HCEC 1CT (cell line): ENCODE results near the gene MTFR1L.

ENCODE experiments used
- DNase-seq: peaks from one replicate; pipeline ENCODE4 v3.0.0-alpha.2; 2017

Gene MTFR1L

DNA sequence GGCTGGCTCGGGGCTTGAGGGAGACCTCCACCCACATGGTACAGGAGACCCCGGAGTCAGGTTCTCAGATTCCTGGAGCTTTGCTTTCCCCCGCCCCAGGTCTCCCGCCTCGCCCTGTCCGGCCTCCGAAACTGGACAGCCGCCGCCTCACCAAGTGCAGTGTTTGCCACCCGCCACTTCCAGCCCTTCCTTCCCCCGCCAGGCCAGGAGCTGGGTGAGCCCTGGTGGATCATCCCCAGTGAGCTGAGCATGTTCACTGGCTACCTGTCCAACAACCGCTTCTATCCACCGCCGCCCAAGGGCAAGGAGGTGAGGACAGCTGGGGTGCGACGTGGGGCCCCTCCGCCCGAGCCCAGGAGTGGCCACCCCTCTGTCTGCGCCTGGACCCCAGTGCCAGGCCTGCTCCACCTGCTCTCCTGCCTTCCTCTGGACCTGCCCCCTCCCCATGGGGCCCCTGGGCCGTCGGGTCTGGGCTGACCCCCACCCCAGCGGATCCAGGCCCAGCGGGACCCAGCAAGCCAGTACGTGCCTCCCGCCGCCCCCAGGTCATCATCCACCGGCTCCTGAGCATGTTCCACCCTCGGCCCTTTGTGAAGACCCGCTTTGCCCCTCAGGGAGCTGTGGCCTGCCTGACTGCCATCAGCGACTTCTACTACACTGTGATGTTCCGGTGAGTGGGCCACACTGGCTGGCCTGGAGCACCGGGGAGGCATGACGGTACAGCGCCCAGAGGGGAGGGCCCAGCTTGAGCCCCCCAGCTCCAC is 11.1 kb upstream of the MTFR1L start:
- no peak for DNase-seq

DNA sequence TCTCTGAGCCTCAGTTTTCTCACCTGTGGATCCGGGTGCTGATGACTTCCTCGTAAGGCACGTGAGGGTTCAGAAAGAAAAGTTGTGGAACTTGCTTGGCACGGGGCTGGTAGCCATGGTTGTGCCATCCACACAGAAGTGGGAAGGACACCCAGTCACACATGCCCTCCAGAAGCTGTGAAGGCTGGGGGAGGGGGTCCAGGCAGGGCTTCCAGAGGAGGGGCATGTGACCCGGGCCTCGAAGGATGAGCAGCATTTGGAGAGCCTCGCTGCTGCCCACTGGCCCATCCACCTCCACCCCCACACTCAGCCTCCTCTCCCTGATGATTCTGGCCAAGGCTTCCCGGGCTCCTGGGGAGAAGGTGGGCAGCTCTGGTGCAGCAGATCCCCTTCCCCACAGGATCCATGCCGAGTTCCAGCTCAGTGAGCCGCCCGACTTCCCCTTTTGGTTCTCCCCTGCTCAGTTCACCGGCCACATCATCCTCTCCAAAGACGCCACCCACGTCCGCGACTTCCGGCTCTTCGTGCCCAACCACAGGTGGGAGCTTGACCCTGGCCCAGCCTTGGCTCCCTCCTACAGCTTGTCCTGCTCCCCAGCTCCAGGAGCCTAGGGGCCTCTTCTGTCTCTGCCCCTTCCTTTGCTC is 10.3 kb upstream of the MTFR1L start:
- no peak for DNase-seq

DNA sequence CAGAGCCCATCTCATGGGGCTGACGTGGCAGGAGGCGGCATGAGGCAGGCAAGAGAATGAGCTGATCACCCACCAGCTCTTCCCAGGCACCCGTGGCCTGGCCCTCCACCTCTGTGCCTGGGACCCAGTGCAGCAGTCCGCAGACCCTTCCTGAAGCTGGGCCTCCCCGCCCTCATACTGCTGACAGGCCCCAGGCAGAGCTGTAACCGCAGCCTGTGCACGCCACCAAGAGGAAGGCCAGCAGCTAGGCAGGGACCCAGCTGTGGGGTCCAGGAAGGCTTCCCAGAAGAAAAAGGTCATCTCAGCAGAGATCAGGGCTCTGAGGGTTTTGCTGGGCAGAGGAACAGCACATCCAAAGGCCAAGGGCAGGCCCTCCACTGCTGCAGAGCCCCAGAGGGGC is 9.8 kb upstream of the MTFR1L start:
- DNase-seq = no peak

DNA sequence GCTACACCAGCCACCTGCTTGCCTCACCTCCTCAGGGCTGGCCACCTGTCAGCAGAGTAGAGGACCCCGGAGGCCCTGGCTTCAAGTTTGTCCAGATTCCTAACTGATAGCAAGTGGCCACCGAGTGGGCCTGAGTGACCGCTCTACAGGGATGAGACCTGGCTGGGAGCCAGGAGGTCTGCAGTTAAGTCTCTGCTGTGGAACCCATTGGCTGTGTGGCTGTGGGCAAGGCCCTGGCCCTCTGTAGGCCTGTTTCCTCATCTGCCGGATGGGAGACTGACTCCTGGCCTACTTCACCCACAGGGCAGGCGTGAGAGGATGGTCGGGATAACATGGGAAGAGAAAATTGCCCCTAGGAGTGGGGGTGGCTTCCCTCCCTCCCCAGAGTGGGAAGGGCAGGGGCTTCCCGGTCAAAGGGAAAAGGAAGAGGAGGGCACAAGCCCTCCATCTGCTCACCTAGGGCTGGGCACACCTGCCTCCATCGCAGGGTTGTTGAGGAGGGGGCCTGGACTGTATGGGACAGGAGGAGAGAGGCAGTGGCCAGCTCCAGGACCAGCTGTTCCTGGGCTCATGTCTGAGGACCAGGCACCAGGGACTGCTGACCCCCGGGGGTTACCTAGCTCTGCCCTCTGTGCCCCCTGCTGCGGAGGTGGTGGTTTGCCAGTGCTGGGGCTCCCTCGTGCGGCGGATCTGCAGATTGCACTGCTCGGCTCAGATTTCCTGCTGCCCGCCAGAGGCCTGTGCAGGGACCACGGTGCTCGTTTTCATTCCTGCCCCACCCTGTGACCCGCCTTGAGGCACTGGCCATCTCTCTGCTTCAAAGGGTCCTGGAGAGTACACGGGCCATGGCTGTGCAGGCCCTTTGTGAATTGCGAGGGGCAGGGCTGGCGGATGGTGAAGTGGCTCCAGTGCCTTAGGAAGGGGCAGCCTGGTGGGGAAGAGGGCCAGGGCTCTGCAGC is 9.1 kb upstream of the MTFR1L start:
- peak; percentile 13 for DNase-seq

DNA sequence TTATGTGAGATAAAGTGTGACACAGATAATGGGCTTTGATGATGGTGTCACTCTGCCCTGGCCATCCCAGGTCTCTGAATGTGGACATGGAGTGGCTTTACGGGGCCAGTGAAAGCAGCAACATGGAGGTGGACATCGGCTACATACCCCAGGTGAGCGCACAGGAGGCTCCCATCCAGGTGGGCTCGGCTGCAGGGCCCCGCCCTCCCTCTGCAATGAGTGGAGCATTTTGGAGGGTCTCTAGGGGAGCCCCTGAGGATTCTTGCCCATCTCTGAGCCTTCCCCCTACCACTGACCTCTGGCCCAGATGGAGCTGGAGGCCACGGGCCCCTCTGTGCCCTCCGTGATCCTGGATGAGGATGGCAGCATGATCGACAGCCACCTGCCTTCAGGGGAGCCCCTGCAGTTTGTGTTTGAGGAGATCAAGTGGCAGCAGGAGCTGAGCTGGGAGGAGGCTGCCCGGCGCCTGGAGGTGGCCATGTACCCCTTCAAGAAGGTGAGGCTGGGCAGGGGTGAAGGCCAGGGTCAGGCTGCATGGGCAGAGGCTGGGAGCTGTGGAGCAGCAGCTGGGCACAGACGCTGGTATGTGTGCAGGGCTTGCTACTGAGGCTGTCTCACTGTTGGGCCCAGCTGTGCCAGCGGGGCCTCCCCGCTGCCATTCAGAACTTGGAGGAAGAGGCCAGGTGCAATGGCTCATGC is 8.2 kb upstream of the MTFR1L start:
- no peak for DNase-seq

DNA sequence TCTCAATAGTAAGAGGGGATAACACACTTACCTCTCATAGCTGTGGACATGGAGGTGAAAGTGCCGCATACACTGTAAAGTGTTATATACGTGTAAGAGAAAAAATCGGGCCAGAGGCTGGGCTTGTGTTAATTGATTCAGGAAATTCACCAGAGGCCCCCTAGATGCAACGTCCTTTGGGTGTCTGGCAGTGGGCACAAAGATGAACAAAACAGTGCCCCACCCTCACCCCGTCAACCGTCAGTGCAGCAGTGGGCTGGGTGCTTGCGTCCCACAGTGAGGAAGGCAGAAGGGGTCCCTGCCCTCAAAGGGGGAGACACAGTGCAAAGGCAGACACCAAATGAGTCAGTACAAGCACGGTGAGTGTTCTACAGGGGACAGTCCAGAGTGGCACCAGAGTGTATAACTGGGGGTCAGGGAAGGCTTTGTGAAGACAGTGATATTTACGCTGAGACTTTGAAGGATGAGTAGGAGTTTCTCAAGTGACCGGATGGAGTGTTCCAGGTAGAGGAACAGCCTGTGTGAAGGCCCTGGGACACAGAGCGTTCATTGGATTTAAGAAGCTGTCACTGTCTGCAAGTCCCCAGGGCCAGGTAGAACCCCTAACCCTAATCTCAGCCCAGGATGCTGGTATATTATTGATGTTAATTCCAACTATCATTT is 6.6 kb upstream of the MTFR1L start:
- DNase-seq = no peak

DNA sequence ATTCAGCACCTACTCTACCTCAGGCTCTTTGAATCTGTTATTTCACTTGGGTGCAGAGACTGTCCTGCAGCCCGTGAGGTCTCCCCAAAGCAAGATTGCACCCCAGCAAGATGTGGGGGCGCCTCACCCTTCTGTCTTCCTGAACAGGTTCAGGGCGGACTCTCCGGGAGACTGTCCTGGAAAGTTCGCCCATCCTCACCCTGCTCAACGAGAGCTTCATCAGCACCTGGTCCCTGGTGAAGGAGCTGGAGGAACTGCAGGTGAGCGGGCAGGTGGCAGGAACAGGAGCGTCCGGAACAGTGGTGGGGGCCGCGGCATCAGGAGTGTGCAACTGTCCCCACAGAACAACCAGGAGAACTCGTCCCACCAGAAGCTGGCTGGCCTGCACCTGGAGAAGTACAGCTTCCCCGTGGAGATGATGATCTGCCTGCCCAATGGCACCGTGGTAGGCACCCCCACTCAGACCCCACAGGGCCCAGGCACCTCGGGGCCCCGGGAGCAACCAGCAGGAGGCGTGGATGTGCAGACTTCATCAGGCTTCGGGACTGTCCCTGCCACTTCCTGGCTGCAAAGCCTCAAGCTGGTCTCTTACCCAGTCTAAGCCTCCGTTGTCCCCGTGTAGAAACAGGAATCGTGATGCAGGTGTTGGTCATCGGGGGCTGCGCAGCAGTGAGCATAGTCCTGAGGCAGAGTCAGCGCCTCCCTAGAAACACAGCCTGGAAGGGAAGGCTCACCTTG is 5.9 kb upstream of the MTFR1L start:
- no peak for DNase-seq

DNA sequence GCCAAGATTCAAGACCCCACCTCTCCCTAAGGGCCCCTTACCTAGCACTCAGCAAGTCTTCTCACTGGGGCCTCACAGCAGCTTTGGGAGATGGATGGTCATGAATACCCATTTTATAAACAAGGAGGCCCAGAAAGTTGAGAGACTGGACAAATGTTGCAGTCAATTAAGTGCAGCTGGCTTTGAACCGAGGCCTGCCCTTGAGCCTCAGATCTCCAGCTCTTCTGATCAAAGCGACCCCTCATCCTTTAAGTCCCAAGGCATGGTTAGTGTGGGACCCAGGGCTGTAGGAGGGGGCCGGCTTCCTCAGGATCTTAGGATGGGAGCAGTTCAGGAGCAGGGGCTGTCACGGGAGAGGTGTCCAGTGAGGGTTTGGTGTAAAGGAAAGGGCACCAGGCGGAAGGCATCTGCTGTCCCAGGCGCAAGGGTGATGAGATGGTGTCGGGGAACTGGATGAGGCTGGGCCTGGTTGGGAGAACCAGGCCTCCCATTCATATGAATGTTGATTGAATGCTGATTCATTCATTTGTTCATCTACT is 5.1 kb upstream of the MTFR1L start:
- no peak for DNase-seq

DNA sequence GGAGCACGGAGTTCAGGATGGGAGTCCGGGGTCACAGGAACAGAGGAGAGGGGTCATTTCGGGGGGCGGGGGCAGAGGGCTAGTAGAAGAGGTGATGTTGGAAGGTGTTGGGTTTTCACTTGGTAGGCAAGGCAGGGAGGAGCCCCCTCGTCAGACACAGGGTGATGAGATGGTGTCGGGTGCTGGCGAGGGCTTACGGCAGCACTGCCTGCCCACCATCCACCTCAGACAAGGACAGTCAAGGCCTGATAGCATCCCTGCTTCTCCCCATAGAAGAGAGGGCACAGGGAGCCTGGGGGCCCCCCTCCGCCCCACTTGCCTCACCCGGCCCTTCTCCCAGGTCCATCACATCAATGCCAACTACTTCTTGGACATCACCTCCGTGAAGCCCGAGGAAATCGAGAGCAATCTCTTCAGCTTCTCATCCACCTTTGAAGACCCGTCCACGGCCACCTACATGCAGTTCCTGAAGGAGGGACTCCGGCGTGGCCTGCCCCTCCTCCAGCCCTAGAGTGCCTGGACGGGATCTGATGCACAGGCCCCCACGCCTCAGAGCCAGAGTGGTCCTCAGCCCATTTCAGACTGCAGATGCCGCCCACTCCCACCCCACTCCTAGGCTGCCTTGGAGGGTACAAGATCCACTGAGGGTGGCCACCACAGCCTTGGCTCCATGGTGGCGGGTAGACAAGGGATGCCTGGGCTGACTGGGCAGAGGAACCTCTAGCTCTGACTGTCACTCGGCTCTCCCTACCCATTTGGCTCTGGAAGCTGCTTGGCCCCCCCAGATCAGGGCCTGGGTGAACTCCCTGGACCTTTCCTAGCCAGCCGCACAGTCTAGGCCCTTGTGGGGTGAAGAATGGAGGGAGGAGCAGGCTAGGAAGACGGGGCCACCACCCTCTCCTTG is 4.3 kb upstream of the MTFR1L start:
- DNase-seq = no peak

DNA sequence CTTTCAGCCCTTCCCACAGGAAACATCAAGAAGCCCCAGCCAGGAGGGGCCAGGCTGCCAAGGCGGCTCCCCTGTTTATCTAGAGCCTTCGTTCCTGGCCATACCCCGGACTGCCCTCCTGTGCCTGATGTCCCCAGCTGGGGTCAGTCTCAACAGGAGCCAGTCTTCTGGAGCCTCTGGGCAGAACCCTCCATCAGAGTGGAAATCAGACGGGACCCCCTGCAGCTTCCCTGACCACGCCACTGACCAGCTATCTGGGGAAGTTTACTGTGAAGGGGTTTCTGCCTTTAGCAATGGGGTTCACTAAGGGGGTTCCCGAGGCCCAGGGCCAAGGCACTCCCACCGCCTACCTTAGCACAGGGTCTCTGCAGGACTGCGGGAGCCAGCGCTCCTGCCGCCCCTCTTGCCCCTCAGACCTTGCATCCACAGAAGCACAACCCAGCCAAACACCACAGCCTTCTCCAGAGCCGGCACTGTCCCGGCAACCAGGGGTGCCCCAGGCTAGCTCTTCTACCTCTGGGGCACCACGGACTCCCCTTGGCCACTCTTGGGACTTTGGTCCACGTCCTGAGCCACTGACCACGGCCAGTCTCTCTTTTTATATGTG is 3.5 kb upstream of the MTFR1L start:
- no peak for DNase-seq

DNA sequence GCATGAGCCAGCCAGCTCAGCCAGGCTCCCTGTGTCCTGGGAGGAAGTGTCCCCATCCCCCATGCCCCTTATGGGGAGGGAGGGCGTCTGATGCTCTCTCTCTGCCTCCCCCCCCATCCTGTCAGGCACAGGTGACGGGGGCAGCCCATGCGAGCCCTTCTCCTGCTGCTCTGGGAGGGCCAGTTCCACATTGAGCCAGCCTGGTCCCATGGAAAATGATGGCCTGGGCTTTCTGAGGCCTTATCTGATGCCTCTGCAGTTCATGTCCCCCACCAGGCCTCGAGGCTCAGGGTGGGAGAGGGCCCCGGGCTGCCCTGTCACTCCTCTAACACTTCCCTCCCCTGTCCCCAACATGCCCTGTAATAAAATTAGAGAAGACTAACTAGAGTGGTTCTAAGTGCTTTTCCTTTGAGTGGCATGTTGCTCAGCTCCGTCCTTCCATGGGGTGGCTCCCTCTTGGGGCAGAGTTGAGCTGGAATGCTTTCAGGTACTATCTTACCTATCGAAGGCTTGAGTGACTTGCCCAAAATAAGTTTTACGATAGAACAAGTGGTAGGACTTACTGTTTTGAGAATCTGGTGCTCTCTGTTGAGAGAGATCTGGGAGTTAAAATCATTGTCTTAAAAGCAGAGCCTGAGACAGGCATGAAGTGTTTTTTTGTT is 1.8 kb upstream of the MTFR1L start:
- DNase-seq = no peak

DNA sequence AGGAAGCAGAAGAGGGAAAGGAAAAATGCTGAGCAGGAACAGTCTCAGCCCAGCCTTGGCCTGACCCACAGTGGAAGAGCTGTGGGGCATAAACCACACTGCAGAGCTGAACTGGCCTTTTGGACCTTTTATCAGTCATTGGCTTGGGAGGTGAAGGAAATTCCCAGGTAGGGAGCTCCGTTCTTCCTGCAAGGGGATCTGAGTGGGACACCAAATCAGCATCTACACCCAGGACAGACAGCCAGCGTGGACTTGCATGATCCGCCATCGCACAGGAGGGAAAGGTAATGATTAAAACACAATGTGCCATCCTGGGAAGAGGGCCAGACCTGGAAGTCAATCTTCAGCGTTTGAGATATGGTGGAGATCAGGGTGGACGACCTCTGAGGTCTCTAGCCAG is 1.2 kb upstream of the MTFR1L start:
- DNase-seq = no peak

DNA sequence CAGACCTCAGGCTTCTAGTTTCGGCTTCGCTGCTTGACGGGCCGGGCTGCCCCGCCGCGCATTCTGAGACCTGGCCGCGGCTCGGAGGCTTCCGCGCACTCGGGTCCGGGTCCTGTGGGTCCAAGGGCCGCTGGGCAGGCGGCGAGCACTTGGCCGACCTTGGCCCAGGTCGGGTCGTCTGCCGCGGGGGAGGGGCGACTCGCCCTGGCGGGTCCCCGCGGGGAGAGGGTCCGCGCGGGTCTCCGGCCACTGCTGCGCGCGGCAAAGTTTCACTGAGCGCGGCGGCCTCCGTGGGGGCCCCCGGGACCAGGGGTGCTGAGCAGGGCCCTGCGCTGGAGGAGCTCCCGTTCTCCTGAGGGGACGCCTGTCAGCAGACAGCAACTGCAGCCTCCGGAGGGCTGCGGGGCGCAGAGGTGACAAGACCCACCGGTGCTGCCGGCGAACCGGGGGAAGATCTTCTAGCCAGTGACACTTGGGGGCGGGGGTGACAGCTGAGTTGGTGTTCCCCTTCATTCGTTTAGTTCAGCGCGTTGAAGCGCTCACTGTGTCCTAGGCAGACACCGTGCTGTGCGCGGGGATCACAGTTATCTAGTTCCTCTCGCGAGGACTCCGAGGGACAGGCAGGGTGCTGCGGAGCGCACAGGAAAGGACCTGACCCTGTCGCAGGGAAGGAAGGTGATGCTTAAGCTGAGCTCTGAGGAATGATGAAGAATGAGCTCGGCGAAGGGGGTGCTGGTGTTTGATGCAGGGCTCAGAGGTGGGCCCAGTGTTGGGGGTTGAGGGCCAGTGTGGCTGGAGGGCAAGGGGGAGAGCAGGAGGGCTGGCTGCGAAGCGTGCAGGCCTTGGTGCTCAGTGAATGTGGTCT is 725 bp downstream of the MTFR1L start:
- DNase-seq = peak; percentile 44

DNA sequence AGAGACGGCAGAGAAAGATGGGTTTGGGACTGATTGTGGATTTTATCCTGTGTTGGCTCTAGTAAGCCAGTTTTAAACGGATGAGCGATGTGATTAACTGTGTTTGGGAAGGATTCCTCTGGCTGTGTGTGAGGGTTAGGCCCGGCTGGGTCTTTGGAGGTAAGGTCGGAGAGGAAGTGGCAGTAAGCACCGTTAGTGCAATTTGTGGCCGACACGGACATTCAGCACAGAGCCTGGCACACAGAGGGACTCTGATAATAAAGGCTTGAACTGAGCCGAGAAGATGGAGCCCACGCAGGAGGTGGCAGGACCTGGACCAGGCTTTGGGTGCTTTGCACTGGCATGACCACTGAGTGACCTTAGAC is 1.3 kb downstream of the MTFR1L start:
- DNase-seq = no peak

DNA sequence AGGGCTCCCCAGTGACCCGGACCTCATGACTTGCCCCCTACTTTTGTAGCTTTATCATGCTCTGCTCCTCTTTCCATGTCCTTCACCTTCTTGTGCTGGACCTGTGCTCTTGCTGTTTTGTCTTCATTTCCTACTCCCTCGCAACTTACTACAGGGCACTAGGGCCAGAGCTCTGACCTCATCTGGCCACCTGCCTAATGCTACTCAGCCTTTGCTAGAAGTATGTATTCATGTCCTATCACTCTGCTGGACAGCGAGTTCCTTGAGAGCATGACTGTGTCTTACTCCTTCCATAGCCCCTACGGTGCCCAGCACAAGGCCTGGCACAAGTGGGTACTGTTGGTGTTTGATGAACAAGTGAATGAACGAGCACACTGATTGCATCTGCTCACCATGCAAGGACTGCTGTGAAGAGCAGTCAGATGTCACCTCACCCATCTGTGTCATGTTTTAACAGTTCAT is 1.9 kb downstream of the MTFR1L start:
- DNase-seq = no peak

DNA sequence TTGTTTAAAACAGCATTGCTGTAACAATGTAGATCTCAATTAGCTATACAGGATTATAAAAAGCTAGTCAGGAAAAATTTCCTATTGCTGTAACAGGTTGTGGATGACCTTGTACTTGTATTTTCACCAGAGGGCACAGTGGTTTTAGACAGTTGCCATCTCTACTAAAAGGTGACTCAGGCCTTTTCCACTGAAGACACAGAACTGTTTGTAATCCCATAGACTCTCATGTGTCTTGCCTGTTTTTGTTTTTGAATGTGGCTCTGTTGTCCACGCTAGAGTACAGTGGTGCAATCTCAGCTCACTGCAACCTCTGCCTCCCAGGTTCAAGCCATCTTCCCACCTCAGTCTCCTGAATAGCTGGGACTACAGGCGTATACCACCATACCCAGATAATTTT is 5.9 kb downstream of the MTFR1L start:
- no peak for DNase-seq

DNA sequence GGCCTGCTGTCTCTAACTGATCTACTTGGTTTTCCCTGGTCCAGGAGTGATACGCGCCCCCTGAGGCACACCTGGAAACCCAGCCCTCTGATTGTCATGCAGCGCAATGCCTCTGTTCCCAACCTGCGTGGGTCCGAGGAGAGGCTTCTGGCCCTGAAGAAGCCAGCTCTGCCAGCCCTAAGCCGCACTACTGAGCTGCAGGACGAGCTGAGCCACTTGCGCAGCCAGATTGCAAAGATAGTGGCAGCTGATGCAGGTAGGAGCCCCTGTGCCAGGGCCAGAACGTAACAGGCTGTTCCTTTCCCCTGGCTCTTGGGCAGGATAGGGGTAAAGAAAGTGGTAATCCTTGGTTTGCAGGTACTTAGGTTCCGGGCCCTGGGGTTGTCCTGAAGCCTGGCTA is 6.8 kb downstream of the MTFR1L start:
- DNase-seq = no peak

DNA sequence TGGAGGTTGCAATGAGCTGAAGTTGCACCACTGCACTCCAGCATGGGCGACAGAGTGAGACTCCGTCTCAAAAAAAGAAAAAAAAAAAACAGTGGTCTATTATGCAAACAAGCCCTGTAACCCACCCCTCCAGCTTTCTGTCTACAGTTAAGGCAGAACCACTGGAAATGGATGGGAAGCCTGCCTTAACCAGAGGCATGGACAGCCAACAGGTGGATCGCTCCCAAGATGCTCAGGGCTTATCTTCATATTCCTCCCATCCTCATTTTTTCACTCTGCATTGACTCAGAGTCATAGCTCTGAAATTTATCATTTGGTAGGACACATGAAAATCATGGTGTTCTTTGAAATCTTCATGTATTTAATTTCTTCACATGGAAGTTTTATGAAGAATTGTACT is 8.7 kb downstream of the MTFR1L start:
- no peak for DNase-seq
